Activated effector memory CD4-positive, alpha-beta T cell treated with anti-CD3 and anti-CD28 coated beads, Interleukin-2, amount 50 U/mL, for 16 hours (primary cell): ENCODE measurements around the gene TRAPPC1.
"Not testable (repeated sequence)": the region's sequence is repeated elsewhere in the genome, so short reads cannot be mapped to it uniquely, and the experiment has no call there.

Experiments used
- DNase-seq: peaks from one replicate; pipeline ENCODE4 v3.0.0-alpha.2; 2020

TRAPPC1 gene, protein sequence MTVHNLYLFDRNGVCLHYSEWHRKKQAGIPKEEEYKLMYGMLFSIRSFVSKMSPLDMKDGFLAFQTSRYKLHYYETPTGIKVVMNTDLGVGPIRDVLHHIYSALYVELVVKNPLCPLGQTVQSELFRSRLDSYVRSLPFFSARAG

DNA sequence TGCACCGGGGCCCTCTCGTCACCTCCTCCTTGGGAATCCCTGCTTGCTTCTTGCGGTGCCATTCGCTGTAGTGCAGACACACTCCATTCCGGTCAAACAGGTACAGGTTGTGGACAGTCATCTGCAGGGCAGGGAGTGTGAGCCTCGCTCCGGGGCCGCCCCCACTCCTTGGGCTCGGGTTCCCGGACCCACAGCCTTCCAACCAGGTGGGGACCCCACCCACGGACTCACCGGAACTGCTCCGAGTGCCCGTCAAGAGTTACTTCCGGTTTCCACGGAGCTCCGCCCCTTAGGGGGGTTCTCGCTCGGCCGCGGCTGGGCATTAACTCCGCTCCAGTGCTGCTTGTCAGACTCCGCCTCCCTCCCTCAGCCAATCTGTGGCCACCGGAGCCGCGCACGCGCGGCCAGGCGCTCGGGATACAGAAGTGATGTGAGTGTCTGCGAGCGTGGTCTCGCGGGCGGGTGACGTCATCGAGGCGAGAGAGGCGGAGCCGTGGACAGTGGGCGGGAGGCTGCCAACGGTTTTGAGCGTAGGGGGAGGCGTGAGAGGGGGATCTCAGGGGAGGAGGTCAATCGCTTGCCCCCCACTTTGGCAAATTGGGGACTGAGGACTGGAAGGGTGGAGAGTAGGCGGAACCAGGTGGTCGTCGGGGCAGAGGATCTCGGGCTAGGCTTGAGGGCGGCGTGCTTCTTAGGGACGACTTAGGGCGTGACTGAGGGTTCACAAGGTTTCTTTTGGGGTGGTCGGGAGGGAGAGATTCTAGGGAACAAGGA lies at the start of gene TRAPPC1, which contains the start of gene CNTROB:
Gene TRAPPC1 (minus strand): TSS at position 238 of the 774 bp plus-strand sequence. CDS start 117 bp downstream, at position 121.
Gene CNTROB (plus strand): TSS at position 498 of the 774 bp plus-strand sequence. CDS start 874 bp downstream, outside the sequence.
- DNase-seq, result peak; percentile 100

DNA sequence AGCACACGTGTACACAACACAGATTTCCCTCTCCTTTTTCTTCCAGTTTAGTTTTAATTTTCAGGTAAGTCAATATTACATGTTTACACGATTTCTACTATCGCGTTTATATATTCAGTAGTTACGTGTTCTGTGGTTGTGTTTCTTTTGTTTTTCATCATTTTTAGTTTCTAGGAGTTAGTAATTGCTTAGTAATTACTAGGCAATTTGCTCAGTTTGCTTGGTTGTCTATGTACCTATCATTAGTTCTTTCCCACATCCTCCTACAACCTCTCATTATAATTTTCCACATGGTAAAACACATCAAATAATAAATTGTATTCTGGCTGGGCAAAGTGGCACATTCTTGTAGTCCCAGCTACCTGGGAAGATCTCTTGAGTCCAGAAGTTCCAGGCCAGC lies 46.1 kb upstream of the TRAPPC1 start:
- no peak for DNase-seq

DNA sequence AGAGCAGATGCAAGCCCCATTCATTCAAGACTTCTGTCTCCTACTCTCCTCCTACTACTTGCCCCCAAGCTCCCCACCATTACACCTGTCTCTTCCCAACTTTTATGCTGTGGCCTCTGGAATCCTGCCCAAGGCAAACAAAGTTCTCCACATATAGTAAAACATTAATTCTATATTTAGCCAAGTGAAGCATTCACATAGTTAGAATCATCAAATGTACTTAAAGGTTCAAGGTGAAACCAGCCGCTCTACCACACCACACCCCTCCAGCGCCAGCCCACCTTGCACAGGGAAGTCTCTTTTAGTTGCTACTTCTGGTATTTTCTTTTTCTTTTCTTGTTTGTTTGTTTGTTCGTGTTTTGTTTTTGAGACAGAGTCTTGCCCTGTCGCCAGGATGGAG lies 45.3 kb upstream of the TRAPPC1 start:
- DNase-seq, result no peak

DNA sequence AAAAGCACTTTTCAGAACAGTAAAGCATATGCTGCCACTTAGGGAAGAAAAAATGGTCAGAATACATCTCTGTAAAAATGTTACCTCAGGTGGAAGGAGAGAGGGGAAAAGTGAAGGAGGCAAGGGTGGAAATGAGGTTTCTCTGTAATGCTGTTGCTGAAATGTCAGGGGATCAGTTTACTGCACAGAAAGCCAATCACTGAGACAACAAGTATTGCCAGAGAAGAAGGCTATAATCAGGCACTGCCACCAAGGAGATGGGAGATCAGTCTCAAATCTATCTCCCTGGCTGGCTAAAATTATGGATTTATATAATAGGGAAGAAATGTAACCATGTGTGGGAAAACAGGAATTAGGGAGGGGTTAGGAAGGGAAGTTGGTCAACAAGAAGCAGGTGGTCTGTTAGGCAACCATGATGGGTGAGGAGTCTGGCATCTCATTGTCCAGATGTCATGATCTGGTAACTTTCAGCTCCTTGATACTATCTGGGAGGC lies 42.9 kb upstream of the TRAPPC1 start:
- no peak for DNase-seq

DNA sequence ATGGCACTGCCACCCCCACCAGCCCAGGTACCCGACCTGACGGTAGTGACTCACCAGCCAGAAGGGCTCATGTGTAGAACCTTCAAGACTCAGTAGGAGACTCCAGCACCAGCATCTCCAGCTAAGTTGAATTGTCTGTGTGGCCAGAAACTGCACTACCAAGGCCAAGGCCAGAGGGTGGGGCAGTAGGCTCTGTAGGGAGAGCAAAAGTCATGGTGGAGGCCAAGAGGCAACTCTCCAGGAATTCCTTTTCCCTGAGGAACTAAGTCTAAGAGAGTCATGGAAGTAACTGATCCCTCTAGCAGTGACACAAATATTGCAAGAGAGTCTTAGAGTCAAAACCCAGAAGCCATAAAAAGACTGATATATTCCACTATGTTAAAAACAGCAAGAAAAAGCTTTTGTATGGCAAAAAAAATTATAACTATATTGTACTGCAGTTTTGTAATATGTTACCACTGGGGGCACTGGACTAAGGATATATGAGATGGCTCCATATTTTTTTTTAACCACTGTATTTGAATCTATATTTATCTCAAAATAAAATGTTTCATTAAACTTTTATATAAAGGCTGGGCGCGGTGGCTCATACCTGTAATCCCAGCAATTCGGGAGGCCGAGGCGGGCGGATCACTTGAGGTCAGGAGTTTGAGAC lies 40.5 kb upstream of the TRAPPC1 start:
- no peak for DNase-seq

DNA sequence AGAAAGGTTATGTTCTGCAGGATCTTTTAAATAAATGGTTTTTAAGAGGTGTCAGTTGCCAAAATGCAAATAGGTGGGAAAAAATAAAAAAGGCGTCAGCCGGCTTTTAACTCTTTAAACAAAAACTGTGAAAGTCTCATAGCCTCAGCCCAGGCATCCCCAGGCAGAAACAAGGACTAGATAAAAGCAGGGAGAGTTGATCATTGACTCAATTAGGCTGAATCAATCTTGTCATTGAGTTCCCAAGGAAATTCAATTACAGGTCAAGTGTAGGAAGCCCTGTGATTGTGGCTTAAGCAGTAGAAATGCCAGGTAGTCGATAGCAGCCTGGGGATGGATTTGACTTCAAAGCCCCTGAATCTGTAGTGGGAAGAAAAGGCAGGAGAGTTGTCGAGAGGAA lies 39.9 kb upstream of the TRAPPC1 start:
- no peak for DNase-seq

DNA sequence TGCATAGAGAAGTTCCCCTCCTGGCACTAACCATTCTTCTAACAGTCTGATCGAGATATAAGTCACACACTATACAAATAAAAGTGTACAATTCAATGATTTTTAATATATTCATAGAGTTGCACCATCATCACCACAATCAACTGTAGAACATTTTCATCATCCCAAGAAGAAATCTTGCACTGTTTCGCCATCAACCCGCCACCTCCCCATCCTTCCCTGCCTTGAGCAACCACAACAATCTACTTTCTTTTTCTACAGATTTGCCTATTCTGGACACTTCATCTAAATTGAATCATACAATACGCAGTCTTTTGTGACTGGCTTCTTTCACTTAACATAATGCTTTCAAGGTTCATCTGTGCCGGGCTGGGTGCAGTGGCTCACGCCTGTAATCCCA lies 37.7 kb upstream of the TRAPPC1 start:
- no peak for DNase-seq

DNA sequence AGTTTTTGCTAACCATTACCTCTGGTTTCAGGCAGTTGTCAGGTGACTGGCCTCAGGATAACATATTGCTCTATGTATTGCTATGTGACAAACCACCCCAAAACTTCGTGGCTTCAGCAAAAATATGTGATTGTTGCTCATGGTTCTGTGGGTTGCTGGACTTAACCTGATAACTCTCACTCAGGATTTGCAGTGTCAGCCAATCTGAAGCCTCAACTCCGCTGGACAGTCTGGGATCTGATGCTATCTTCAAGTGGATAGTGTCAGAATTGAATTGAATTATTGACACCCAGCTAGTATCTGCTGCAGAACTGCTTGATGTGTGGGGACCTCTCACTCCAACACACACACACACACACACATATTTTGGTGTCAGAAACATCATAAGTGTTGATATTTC lies 36.0 kb upstream of the TRAPPC1 start:
- no peak for DNase-seq

DNA sequence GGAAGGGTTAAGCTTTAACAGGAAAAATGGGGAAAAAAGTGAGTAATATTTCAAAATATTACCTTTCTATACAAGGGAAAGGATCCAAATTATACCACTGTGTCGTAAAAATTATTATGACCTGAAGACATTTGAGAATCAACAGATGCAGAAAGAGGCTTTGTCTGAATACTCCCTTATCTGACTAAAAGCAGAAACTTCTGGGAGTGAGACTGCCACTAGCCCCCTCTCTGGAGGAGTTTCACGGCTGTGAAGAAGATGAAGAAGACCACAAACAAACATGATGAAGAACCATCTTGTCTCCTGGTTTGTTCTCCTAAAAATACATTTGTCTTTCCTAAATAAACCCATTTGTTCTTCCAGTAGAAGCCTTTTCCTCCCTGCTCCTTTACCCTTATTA lies 29.7 kb upstream of the TRAPPC1 start:
- DNase-seq, result no peak

DNA sequence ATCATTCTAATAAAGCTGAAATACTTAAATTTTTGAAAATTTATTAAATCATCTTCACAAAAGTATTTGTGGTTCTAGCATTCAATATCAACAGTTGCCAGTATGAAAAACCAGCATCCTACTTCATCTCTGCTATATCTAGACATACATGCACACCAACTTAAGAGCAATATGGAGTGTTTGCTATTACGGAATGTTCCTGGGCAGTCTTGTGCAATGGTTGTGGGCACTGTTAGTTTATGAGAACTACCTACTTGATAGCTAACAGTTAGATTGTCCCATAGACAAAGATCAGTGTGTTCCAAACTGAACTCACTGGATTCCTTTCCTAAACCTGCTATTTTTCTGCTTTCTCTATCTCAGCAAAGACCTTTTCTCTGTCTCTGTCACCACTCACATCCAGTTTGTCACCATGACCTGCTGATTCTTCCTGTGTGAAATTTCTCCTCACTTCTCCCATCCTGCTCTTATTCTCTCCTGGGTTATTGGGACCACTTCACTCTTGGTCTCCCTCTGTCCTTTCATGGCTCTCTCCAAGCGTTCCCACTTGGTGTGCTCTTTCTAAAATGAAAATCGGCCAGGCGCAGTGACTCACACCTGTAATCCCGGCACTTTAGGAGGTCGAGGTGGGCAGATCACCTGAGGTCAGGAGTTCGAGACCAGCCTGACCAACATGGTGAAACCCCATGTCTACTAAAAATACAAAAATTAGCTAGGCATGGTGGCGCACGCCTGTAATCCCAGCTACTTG lies 27.9 kb upstream of the TRAPPC1 start:
- DNase-seq, result no peak

DNA sequence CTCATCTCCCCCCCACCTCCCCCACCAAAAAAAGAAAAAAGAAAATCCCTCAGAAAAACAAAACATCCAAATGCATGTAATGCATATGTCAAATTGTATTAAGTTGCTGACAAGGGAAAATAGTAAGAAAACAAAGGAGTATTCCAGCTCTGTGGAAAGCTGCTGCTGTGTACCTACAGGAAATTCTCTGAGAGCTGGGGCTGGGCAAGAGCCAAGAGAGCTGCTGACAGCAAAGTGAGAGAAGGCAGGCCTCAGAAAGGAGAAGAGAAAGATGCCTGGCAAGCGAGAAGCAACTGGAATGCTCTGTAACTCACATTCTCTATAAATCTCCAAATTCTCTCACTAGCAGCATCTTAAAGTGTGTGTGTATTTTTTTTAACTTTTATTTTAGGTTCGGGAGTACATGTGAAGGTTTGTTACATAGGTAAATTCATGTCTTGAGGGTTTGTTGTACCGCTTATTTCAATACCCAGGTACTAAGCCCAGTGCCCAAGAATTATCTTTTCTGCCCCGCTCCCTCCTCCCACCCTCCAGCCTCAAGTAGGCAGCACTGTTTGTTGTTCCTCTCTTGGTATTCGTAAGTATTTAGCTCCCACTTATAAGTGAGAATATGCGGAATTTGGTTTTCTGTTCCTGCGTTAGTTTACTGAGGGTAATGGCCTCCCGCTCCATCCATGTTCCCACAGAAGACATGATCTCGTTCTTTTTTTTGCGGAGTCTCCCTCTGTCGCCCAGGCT lies 24.7 kb upstream of the TRAPPC1 start:
- no peak for DNase-seq

DNA sequence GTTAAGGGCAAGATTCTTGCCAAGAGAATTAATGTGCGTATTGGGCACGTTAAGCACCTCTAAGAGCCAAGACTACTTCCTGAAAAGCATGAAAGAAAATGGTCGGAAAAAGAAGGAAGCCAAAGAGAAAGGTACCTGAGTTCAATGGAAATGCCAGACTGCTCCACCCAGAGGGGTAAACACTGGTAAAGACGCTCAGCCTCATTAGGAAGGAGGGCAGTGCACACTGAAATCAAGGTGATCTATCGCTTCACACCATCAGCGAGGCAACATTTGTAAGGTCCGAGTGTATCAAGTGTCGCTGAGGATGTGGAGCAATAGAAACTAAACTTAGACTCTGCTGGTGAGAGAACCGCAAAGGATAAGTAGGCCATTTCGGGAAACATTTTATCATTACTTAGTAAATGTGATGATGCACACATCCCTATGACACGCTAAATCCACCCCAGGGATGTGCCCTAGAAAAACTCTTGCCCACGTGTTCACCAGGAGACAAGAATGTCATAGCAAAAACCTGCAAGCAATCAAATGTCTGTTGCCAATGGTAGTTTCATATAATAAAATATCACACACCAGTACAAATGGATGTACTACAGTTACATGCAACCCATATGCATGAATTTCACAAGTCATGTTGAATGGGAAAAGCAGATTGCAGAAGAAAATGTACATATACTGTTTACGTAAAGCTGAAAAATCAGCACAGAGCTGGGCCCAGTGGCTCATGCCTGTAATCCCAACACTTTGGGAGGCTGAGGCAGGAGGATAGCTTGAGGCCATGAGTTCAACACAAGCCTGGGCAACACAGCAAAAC lies 23.9 kb upstream of the TRAPPC1 start:
- no peak for DNase-seq

DNA sequence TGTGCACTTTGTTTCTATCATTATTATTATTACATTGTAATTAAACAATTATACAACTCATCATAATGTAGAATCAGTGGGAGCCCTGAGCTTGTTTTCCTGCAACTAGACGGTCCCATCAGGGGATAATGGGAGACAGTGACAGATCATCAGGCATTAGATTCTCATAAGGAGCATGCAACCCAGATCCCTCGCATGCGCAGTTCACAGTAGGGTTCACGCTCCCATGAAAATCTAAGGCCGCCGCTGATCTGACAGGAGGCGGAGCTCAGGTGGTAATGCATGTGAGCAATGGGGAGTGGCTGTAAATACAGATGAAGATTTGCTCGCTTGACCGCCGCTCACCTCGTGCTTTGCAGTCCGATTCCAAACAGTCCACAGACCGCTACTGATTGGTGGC lies 21.5 kb upstream of the TRAPPC1 start:
- DNase-seq, result not testable (repeated sequence)

DNA sequence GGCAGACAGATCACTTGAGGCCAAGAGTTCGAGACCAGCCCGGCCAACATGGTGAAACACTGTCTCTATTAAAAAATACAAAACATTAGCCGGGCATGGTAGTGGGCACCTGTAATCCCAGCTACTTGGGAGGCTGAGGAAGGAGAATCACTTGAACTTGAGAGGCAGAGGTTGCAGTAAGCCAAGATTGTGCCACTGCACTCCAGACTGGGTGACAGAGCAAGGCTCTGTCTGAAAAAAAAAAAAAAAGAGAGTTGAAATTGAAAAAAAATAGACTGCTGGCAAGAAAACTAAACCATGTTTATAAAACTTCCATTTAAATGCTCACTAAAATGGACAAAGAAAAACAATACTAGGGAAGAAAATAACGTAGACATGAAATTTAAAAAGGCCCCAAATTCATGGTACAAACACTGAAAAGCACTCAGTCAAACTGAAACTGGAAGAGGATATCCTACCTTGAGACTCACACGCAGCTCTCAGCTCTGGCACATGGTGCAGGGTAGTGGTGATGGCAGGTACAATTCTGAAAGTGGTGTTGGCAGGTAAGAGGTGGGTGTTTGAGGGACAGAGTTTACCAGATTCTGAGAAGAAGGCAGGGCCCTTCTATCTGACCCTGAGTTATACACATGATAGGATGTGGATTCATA lies 19.5 kb upstream of the TRAPPC1 start:
- DNase-seq, result peak; percentile 78

DNA sequence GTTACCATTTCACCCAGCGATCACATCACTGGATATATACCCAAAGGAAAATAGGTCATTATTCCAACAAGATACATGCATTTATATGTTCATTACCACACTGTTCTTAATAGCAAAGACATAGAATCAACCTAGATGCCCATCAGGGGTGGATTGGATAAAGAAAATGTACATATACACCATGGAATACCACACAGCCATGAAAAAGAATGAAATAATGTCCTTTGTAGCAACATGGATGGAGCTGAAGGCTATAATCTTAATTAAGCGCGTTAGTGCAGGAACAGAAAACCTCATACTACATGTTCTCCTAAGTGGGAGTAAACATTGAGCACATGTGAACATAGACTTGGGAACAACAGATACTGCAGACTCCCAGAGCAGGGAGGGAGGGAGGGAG lies 18.8 kb upstream of the TRAPPC1 start:
- DNase-seq, result no peak

DNA sequence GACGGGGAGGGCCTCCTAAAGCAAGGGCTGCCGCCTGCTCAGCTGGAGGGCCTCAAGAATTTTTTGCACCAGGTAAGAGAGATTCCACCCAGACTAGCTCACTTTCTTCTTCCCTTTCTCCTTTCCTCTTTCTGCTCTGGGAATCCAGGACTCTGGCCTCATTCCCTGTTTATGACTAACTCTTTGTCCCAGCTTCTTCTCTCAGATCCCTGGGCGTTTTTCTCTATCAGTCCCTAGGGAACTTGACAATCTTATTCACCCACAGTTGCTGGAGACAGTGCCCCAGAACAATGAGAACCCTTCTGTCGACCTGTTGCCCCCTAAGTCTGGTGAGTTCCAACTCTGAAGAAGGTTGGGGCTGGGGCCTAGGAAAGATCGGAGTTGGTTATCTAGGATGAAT lies 15.9 kb upstream of the TRAPPC1 start:
- no peak for DNase-seq

DNA sequence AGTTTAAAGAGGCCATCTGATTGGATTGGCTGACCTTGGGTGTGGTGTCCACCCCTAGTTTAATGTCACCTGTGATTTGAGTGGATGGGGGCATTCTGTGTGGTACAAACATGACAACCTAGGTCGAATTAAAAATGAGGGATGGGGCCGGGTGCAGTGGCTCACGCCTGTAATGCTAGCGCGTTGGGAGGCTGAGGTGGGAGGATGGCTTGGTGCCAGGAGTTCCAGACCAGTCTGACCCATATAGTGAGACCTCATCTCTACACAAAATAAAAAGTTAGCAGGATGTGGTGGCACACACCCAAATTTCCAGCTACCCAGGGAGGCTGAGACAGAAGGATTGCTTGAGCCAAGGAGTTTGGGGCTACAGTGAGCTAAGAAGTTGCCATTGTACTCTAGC lies 14.7 kb upstream of the TRAPPC1 start:
- no peak for DNase-seq

DNA sequence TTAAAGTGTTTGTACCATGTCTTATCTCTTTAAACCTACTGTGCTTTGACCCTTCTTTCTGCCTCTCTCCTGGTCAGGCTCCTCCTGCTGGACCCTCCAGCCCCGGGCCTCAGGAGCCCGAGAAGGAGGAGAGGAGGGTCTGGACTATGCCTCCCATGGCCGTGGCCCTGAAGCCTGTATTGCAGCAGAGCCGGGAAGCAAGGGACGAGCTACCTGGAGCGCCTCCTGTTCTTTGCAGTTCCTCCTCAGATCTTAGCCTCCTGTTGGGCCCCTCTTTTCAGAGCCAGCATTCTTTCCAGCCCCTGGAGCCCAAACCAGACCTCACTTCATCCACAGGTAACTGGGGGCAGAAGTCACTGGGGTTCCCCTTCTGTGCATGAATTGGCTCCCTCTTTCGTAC lies 13.9 kb upstream of the TRAPPC1 start:
- DNase-seq, result no peak

DNA sequence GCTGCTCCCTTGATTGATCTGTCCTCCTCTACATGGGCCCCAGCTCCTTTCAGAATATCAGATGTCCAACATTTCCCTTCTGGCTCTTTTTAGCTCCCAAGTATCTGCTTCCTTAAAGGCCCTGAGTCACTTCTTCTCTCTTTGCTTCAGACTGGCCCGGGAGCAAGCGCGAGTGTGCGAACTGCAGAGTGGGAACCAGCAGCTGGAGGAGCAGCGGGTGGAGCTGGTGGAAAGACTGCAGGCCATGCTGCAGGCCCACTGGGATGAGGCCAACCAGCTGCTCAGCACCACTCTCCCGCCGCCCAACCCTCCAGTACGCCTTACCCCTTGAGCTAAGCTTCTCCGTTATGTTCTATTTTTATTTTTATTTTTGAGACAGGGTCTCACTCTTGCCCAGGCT lies 12.6 kb upstream of the TRAPPC1 start:
- no peak for DNase-seq

DNA sequence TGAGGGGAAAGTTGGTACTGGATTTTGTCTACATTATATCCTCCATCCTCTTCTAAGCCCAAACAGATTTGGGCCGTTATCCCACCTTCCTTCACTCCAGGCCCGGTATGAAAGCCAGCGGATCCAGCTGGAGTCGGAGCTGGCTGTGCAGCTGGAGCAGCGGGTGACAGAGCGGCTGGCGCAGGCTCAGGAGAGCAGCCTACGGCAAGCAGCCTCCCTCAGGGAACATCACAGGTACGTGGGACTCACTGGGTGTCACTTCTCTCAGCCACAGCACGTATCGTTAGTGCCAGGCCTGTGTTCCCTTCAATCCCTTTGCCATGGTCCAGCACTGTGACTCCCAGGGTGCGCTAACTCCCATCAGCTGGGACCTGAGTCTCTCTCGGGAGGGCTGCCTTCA lies 11.5 kb upstream of the TRAPPC1 start:
- no peak for DNase-seq

DNA sequence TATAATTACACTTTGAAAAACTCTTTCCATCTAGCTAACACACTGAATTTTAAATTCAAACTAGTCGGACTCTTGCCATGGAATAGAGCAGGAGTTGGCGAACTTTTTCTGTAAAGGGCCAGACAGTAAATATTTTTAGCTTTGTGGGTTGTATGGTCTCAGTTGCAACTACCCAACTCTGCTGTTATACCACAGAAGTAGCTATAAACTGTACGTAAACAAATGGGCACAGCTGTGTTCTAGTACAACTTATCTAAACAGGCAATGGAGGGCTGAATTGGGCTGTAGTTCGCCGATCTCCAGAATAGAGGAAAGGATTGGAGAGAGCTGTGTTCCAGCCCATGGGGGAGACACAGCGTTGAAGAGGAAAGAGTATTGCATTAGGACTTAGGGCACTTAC lies 9.0 kb upstream of the TRAPPC1 start:
- no peak for DNase-seq
